Liver (tissue), 9 donors: ENCODE measurements around the gene AGPAT3. TPM values are rescaled to one million over a fixed set of nuclear protein-coding genes. Genes with fewer than 3 reads are reported as not detected.

ENCODE experiments used
- DNase-seq: peaks from one replicate; pipeline ENCODE4 v3.0.0-alpha.2; 2017; ENCODE audit warnings: low spot score
- H3K27ac ChIP-seq, 2 donors: one replicate each; pipeline ENCODE4 v1.7.0; 2013; ENCODE audit warnings: inconsistent platforms in 2 of 2, low read length in 2 of 2, control low read depth in 1 of 2, low read depth in 1 of 2, mild to moderate bottlenecking in 1 of 2
- H3K27me3 ChIP-seq, 4 donors: one replicate each; pipeline versions ENCODE4 v1.6.1 to v1.7.0; 2013; ENCODE audit warnings: low read length in 3 of 4, inconsistent platforms in 1 of 4, mild to moderate bottlenecking in 1 of 4, moderate library complexity in 1 of 4; ENCODE audit not compliant: control insufficient read depth in 4 of 4, insufficient read depth in 4 of 4
- H3K36me3 ChIP-seq, 4 donors: one replicate each; pipeline versions ENCODE4 v1.6.1 to v1.7.0; 2013; ENCODE audit warnings: low read length in 3 of 4, mild to moderate bottlenecking in 3 of 4, low read depth in 1 of 4, moderate library complexity in 1 of 4; ENCODE audit not compliant: control insufficient read depth in 4 of 4, insufficient read depth in 3 of 4
- H3K4me1 ChIP-seq, 4 donors: one replicate each; pipeline versions ENCODE4 v1.6.1 to v1.7.0; 2013; ENCODE audit warnings: low read length in 3 of 4, mild to moderate bottlenecking in 3 of 4, moderate library complexity in 1 of 4; ENCODE audit not compliant: control insufficient read depth in 4 of 4, insufficient read depth in 4 of 4
- H3K4me3 ChIP-seq, 3 donors: one replicate each; pipeline versions ENCODE4 v1.6.1 to v1.7.0; 2013; ENCODE audit warnings: low read length in 3 of 3, control low read depth in 1 of 3, low read depth in 1 of 3, mild to moderate bottlenecking in 1 of 3
- H3K9ac ChIP-seq, 2 donors: one replicate each; pipeline ENCODE4 v1.7.0; 2013; ENCODE audit warnings: low read length in 2 of 2, mild to moderate bottlenecking in 2 of 2, moderate library complexity in 2 of 2, control low read depth in 1 of 2, low read depth in 1 of 2
- H3K9me3 ChIP-seq, 4 donors: one replicate each; pipeline versions ENCODE4 v1.6.1 to v1.7.0; 2013; ENCODE audit warnings: low read length in 3 of 4; ENCODE audit not compliant: control insufficient read depth in 4 of 4
- EGR1 ChIP-seq, 2 donors: IDR thresholded peaks; 2 replicates each; pipeline ENCODE4 v1.6.1; 2016 to 2018; ENCODE audit warnings: antibody characterized with exemption in 2 of 2, low read depth in 2 of 2
- FOXA1 ChIP-seq: IDR thresholded peaks from 2 replicates; pipeline ENCODE4 v1.6.1; 2016; ENCODE audit warnings: antibody characterized with exemption
- FOXA2 ChIP-seq: IDR thresholded peaks from 2 replicates; pipeline ENCODE4 v1.6.1; 2016; ENCODE audit warnings: antibody characterized with exemption
- GABPA ChIP-seq, 2 donors: IDR thresholded peaks in 1 of 2; conservative IDR thresholded peaks in 1 of 2; 2 replicates each; pipeline ENCODE4 v1.6.1; 2016; ENCODE audit warnings: antibody characterized with exemption in 2 of 2, mild to moderate bottlenecking in 1 of 2, moderate library complexity in 1 of 2
- HNF4A ChIP-seq, 2 donors: conservative IDR thresholded peaks; 2 replicates each; pipeline ENCODE4 v1.6.1; 2016; ENCODE audit warnings: antibody characterized with exemption in 2 of 2, mild to moderate bottlenecking in 2 of 2
- HNF4G ChIP-seq: IDR thresholded peaks from 2 replicates; pipeline ENCODE4 v1.6.1; 2016; ENCODE audit warnings: antibody characterized with exemption
- JUND ChIP-seq, 2 donors: IDR thresholded peaks; 2 replicates each; pipeline ENCODE4 v1.6.1; 2016; ENCODE audit warnings: antibody characterized with exemption in 2 of 2
- NR2F2 ChIP-seq: IDR thresholded peaks from 2 replicates; pipeline ENCODE4 v1.6.1; 2016; ENCODE audit warnings: antibody characterized with exemption
- RAD21 ChIP-seq, 2 donors: IDR thresholded peaks; 2 replicates each; pipeline ENCODE4 v1.6.1; 2016; ENCODE audit warnings: antibody characterized with exemption in 2 of 2, mild to moderate bottlenecking in 2 of 2
- RXRA ChIP-seq, 2 donors: IDR thresholded peaks; 2 replicates each; pipeline ENCODE4 v1.6.1; 2017 to 2018; ENCODE audit warnings: antibody characterized with exemption in 2 of 2, mild to moderate bottlenecking in 1 of 2
- SP1 ChIP-seq: IDR thresholded peaks from 2 replicates; pipeline ENCODE4 v1.6.1; 2018; ENCODE audit warnings: antibody characterized with exemption, mild to moderate bottlenecking
- TAF1 ChIP-seq: conservative IDR thresholded peaks from 2 replicates; pipeline ENCODE4 v1.6.1; 2016; ENCODE audit warnings: antibody characterized with exemption, mild to moderate bottlenecking
- YY1 ChIP-seq: IDR thresholded peaks from 2 replicates; pipeline ENCODE4 v1.6.1; 2016; ENCODE audit warnings: antibody characterized with exemption, mild to moderate bottlenecking
- WGBS: extraction: QIAGEN DNeasy Blood & Tissue Kit; methylation state at CpG from one replicate; pipeline ENCODE4 v1.1.7; 2013; 5-methylcytosine and 5-hydroxymethylcytosine counted together
- polyA plus RNA-seq, 2 donors: library from polyadenylated mRNA; stranded (reverse) in 1 of 2; unstranded in 1 of 2; fragments of 200-250 nt in 1 of 2; fragments of >200 nt in 1 of 2; fragmentation: Nextera tagmentation in 1 of 2; extraction: Ambion mirVana in 1 of 2; gene quantifications; one replicate each; pipeline versions ENCODE4 v1.2.1 to v1.2.3, GENCODE V29; 2013 to 2015
- total RNA-seq, 2 donors: library from RNA; depleted of rRNA; stranded (reverse); fragments of >200 nt; gene quantifications; one replicate each; pipeline ENCODE4 v1.2.3, GENCODE V29; 2014
- TF ChIP-seq, protein P1 (sequence below): IDR thresholded peaks from 2 replicates; pipeline ENCODE4 v1.6.1; 2016; ENCODE audit warnings: antibody characterized with exemption
- TF ChIP-seq, protein P2 (sequence below): IDR thresholded peaks from 2 replicates; pipeline ENCODE4 v1.6.1; 2016; ENCODE audit warnings: antibody characterized with exemption, mild to moderate bottlenecking
- TF ChIP-seq, protein P3 (sequence below): IDR thresholded peaks from 2 replicates; pipeline ENCODE4 v1.6.1; 2016; ENCODE audit warnings: antibody characterized with exemption
- TF ChIP-seq, protein P4 (sequence below): IDR thresholded peaks from 2 replicates; pipeline ENCODE4 v1.6.1; 2016; ENCODE audit warnings: antibody characterized with exemption
- donor health status: healthy.
- donor health status: healthy.
- donor health status: healthy.
- donor health status: healthy.
- donor health status: healthy.

AGPAT3 gene
- total and polyA plus RNA-seq, 4 donors = 32.3 to 148 (median 59.8) TPM

DNA sequence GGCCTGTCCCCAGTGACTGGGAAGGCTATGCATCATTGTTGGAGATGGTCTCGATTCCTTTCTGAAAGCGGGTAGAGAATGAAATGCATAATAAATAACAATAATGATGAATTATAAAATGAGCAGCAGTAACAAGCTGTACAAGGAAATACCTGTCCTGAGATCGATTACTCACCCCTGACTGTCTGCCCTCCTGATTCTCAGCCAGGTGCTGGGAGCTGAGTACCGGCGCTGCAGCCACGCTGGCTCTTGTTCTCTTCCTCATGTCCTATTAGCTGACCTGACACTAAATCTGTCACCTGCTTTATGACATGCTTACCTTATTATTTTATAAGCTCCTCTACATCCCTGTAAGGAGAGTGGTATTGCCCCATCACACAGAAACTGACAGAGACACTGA, 3.4 kb downstream of the AGPAT3 start:
- Histone ChIP-seq H3K4me1 (peaks cover 7 to 47% (median 31%) of the 10 kb centered on the region in 4 donors), H3K9me3 (no peaks in the 10 kb centered on the region), H3K27ac (peak overlapping the region; percentile 78 to 89), H3K4me3 (peak overlapping the region in 2 of 3 donors; percentile 60 to 97), H3K36me3 (peaks cover 0 to 5% (median 0%) of the 10 kb centered on the region in 4 donors), H3K9ac (no peak overlapping the region), H3K27me3 (no peaks in the 10 kb centered on the region)
- DNase-seq = no peak
- 40% methylated on average over 6 of the region's 6 CpGs for WGBS
- TF ChIP-seq SP1 (no peak), FOXA2 (no peak), JUND (IDR thresholded peaks at IDR 0.05) (no peak), TAF1 (no peak), RAD21 (IDR thresholded peaks at IDR 0.05) (no peak), FOXA1 (no peak), EGR1 (IDR thresholded peaks at IDR 0.05; ENCODE audit: low read depth in 2 of 2) (no peak), RXRA (IDR thresholded peaks at IDR 0.05) (no peak), NR2F2 (no peak)
- TF ChIP-seq, protein P1, sequence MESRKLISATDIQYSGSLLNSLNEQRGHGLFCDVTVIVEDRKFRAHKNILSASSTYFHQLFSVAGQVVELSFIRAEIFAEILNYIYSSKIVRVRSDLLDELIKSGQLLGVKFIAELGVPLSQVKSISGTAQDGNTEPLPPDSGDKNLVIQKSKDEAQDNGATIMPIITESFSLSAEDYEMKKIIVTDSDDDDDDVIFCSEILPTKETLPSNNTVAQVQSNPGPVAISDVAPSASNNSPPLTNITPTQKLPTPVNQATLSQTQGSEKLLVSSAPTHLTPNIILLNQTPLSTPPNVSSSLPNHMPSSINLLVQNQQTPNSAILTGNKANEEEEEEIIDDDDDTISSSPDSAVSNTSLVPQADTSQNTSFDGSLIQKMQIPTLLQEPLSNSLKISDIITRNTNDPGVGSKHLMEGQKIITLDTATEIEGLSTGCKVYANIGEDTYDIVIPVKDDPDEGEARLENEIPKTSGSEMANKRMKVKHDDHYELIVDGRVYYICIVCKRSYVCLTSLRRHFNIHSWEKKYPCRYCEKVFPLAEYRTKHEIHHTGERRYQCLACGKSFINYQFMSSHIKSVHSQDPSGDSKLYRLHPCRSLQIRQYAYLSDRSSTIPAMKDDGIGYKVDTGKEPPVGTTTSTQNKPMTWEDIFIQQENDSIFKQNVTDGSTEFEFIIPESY = no peak
- TF ChIP-seq, protein P2, sequence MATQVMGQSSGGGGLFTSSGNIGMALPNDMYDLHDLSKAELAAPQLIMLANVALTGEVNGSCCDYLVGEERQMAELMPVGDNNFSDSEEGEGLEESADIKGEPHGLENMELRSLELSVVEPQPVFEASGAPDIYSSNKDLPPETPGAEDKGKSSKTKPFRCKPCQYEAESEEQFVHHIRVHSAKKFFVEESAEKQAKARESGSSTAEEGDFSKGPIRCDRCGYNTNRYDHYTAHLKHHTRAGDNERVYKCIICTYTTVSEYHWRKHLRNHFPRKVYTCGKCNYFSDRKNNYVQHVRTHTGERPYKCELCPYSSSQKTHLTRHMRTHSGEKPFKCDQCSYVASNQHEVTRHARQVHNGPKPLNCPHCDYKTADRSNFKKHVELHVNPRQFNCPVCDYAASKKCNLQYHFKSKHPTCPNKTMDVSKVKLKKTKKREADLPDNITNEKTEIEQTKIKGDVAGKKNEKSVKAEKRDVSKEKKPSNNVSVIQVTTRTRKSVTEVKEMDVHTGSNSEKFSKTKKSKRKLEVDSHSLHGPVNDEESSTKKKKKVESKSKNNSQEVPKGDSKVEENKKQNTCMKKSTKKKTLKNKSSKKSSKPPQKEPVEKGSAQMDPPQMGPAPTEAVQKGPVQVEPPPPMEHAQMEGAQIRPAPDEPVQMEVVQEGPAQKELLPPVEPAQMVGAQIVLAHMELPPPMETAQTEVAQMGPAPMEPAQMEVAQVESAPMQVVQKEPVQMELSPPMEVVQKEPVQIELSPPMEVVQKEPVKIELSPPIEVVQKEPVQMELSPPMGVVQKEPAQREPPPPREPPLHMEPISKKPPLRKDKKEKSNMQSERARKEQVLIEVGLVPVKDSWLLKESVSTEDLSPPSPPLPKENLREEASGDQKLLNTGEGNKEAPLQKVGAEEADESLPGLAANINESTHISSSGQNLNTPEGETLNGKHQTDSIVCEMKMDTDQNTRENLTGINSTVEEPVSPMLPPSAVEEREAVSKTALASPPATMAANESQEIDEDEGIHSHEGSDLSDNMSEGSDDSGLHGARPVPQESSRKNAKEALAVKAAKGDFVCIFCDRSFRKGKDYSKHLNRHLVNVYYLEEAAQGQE = no peak
- TF ChIP-seq, protein P3, sequence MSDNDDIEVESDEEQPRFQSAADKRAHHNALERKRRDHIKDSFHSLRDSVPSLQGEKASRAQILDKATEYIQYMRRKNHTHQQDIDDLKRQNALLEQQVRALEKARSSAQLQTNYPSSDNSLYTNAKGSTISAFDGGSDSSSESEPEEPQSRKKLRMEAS = no peak

DNA sequence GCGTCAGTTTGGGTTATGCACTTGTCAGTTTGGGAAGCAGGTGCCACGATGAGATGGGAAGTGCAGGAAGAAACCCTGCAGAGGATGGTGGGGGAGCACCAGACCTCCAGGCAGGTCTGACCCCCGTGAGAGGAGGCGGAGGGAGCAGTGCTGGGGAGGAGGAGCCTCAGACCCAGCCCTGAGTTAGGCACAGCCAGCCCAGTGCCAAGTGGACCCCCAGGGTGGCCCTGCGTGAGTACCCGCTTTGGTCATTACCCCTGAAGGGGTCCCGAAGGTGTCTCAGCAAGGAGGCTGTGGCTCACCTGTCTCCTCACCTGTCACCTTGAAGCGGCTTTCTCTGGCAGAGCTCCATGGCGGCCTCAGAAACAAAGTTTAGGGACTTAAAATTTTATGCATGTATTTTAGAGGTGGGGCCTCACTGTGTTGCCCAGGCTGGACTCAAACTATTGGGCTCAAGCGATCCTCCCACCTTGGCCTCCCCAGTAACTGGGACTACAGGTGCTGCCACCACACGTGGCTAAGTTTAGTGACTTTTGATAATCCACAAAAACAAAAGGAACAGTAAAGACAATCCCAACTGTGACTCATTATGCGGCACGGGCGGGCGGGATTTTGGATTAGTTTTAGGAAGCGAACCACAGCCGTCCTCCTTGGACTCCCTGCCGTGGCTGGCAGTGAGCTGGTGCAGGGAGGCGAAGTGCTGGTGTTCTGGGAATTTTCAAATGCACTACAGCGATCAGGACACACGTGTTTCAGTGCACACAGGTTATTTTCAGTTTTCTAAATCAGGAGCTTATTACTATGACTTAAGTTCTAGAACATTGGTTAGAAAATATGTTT, 4.7 kb downstream of the AGPAT3 start:
- WGBS = 92% methylated on average over 21 of the region's 21 CpGs
- no peak overlapping the region for H3K9ac ChIP-seq
- H3K4me1 ChIP-seq = peaks cover 5 to 49% (median 30%) of the 10 kb centered on the region in 4 donors
- H3K9me3 ChIP-seq = no peaks in the 10 kb centered on the region
- H3K36me3 ChIP-seq = peaks cover 0 to 5% (median 0%) of the 10 kb centered on the region in 4 donors
- H3K27me3 ChIP-seq = no peaks in the 10 kb centered on the region
- no peak overlapping the region for H3K27ac ChIP-seq
- H3K4me3 ChIP-seq = no peak overlapping the region
- DNase-seq = no peak
- no peak for TF ChIP-seq HNF4G
- no peak for TF ChIP-seq RAD21 (IDR thresholded peaks at IDR 0.05)
- no peak for TF ChIP-seq YY1
- TF ChIP-seq GABPA (IDR thresholded peaks at IDR 0.05 in 1 of 2, conservative IDR thresholded peaks at IDR 0.05 in 1 of 2) = no peak
- TF ChIP-seq, protein P4, sequence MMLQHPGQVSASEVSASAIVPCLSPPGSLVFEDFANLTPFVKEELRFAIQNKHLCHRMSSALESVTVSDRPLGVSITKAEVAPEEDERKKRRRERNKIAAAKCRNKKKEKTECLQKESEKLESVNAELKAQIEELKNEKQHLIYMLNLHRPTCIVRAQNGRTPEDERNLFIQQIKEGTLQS = no peak
- TF ChIP-seq EGR1 (IDR thresholded peaks at IDR 0.05; ENCODE audit: low read depth in 2 of 2) = no peak
- TF ChIP-seq, protein P3 = no peak
- no peak for TF ChIP-seq JUND (IDR thresholded peaks at IDR 0.05)
- no peak for TF ChIP-seq FOXA2
- TF ChIP-seq, protein P1 = no peak
- TF ChIP-seq HNF4A (conservative IDR thresholded peaks at IDR 0.05) = no peak
- TF ChIP-seq, protein P2 = no peak
- TF ChIP-seq NR2F2 = no peak
- no peak for TF ChIP-seq TAF1
